Endothelial cell (in vitro differentiated cells): ENCODE measurements around the gene TMEM87A. TPM values are rescaled to one million over a fixed set of nuclear protein-coding genes. Genes with fewer than 3 reads are reported as not detected.

Experiments used
- DNase-seq: peaks from one replicate; pipeline ENCODE4 v3.0.0; 2021; ENCODE audit warnings: low spot score
- H3K27ac Mint-ChIP-seq: one replicate; pipeline ENCODE4 v1.8.0; 2021; ENCODE audit warnings: mixed read lengths, inconsistent platforms; ENCODE audit not compliant: unreplicated experiment
- H3K27me3 Mint-ChIP-seq: one replicate; pipeline ENCODE4 v1.8.0; 2021; ENCODE audit warnings: mild to moderate bottlenecking, moderate library complexity, mixed read lengths, inconsistent platforms; ENCODE audit not compliant: unreplicated experiment
- H3K36me3 Mint-ChIP-seq: one replicate; pipeline ENCODE4 v1.8.0; 2021; ENCODE audit warnings: mild to moderate bottlenecking, low read depth, mixed read lengths, inconsistent platforms; ENCODE audit not compliant: unreplicated experiment
- H3K4me1 Mint-ChIP-seq: one replicate; pipeline ENCODE4 v1.8.0; 2021; ENCODE audit warnings: mild to moderate bottlenecking, mixed read lengths, inconsistent platforms; ENCODE audit not compliant: unreplicated experiment
- H3K4me3 Mint-ChIP-seq: one replicate; pipeline ENCODE4 v1.8.0; 2021; ENCODE audit warnings: mild to moderate bottlenecking, mixed read lengths, inconsistent platforms; ENCODE audit not compliant: unreplicated experiment
- H3K9me3 Mint-ChIP-seq: one replicate; pipeline ENCODE4 v1.8.0; 2021; ENCODE audit warnings: mixed read lengths, inconsistent platforms; ENCODE audit not compliant: unreplicated experiment
- CTCF ChIP-seq: fragments of 200-600 bp; sonication (generic); IDR thresholded peaks from one replicate; pipeline ENCODE4 v1.5.0; 2021; ENCODE audit warnings: antibody characterized with exemption; ENCODE audit not compliant: unreplicated experiment
- total RNA-seq: library from RNA; stranded (reverse); fragmentation: NEBNext Ultra II Directional; extraction: Animal tissue kit (Norgen Biotek cat#: 25700); gene quantifications from one replicate; pipeline ENCODE4 v1.2.1, GENCODE V29; 2021; ENCODE audit not compliant: unreplicated experiment

TMEM87A gene
- total RNA-seq, 1 donor from 2014 or later, result 29.1 TPM

- Mint-ChIP-seq H3K4me1 (peaks cover 30% of the 10 kb centered on the region), H3K27ac (no peak overlapping the region), H3K4me3 (no peak overlapping the region), H3K9me3 (no peaks in the 10 kb centered on the region), H3K36me3 (peaks cover 47% of the 10 kb centered on the region), H3K27me3 (peaks cover 2% of the 10 kb centered on the region)
- TF ChIP-seq CTCF, result no peak
- DNase-seq, result no peak
Observed at GRCh38 chr15:42171795-42172194, 101.4 kb downstream of the TMEM87A start.

GRCh38 chr15:42171122-42171521 lies 102.1 kb downstream of the TMEM87A start:
- Mint-ChIP-seq H3K4me1 (peaks cover 30% of the 10 kb centered on the region), H3K4me3 (no peak overlapping the region), H3K9me3 (no peaks in the 10 kb centered on the region)

GRCh38 chr15:42166225-42166940 lies 106.8 kb downstream of the TMEM87A start:
- Mint-ChIP-seq H3K9me3 (no peaks in the 10 kb centered on the region), H3K4me1 (peaks cover under 1% of the 10 kb centered on the region), H3K27me3 (no peaks in the 10 kb centered on the region), H3K27ac (no peak overlapping the region), H3K4me3 (no peak overlapping the region), H3K36me3 (peaks cover 65% of the 10 kb centered on the region)
- no peak for TF ChIP-seq CTCF
- DNase-seq, result no peak

More at GRCh38 chr15:42171122-42171521, 102.1 kb downstream of the TMEM87A start:
- Mint-ChIP-seq H3K27me3 (peaks cover 2% of the 10 kb centered on the region), H3K27ac (no peak overlapping the region), H3K36me3 (peaks cover 54% of the 10 kb centered on the region)
- no peak for TF ChIP-seq CTCF
- no peak for DNase-seq

GRCh38 chr15:42165106-42165505 lies 108.1 kb downstream of the TMEM87A start:
- TF ChIP-seq CTCF, result no peak
- Mint-ChIP-seq H3K36me3 (peaks cover 67% of the 10 kb centered on the region), H3K4me1 (no peaks in the 10 kb centered on the region)

GRCh38 chr15:42163947-42164550 lies 109.2 kb downstream of the TMEM87A start:
- peaks cover 1% of the 10 kb centered on the region for H3K27me3 Mint-ChIP-seq
- no peaks in the 10 kb centered on the region for H3K9me3 Mint-ChIP-seq
- DNase-seq, result no peak
- H3K4me3 Mint-ChIP-seq, result no peak overlapping the region
- no peak for TF ChIP-seq CTCF
- H3K27ac Mint-ChIP-seq, result no peak overlapping the region
- peaks cover 69% of the 10 kb centered on the region for H3K36me3 Mint-ChIP-seq
- H3K4me1 Mint-ChIP-seq, result peaks cover under 1% of the 10 kb centered on the region

More at GRCh38 chr15:42165106-42165505, 108.1 kb downstream of the TMEM87A start:
- no peak overlapping the region for H3K27ac Mint-ChIP-seq
- no peaks in the 10 kb centered on the region for H3K27me3 Mint-ChIP-seq
- H3K4me3 Mint-ChIP-seq, result no peak overlapping the region
- H3K9me3 Mint-ChIP-seq, result no peaks in the 10 kb centered on the region
- DNase-seq, result no peak
